GM18519 (cell line): ENCODE measurements around the gene CCDC187.
"Not testable (repeated sequence)": the region's sequence is repeated elsewhere in the genome, so short reads cannot be mapped to it uniquely, and the experiment has no call there.

Experiments used
- ATAC-seq: cut with Tn5 transposase; IDR thresholded peaks from one replicate; pipeline ENCODE4 v1.9.1; 2021; ENCODE audit warnings: mild to moderate bottlenecking, moderate library complexity; ENCODE audit not compliant: unreplicated experiment, low FRiP score

The CCDC187 gene

DNA sequence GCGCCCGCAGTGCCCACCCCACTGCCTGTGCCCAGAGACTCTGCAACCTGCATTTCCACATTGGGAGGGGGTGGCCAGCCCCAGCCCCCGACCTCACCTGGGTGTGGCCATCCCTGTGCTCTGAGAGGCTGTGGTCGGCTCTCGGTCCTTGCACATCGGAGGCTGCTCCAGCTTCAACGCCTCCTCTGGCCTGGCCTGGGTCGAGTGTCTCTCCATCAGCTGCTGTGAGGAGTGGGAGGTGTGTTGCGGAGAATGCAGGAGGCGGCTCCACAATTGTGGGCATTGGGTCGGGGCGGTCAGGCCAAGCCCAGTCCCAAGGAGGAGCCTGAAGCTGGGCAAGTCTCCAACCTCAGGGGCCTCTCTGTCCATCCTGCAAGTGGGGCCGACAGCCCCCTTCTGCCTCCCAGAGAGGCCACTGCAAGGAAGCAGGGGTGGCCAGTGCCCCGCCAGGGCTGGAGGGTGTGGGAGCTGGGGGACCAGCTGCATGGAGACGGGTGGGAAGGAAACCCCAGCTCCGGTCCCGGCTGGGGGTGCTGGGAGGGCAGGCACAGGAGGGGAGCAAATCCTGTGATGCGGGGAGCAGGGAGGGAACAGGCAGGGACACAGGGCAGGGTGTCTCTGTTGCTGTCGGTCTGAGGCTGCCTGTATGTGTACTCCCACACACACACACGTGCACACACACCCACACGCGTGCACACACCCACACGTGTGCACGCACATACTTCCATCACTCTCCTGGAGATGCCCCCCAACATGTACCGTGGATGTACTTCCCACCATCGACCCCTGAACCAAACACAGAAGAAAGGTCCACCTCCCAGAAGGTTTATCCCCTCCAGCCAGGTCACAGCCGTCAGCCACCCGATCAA, 28.9 kb downstream of the CCDC187 start:
- ATAC-seq, result no peak

DNA sequence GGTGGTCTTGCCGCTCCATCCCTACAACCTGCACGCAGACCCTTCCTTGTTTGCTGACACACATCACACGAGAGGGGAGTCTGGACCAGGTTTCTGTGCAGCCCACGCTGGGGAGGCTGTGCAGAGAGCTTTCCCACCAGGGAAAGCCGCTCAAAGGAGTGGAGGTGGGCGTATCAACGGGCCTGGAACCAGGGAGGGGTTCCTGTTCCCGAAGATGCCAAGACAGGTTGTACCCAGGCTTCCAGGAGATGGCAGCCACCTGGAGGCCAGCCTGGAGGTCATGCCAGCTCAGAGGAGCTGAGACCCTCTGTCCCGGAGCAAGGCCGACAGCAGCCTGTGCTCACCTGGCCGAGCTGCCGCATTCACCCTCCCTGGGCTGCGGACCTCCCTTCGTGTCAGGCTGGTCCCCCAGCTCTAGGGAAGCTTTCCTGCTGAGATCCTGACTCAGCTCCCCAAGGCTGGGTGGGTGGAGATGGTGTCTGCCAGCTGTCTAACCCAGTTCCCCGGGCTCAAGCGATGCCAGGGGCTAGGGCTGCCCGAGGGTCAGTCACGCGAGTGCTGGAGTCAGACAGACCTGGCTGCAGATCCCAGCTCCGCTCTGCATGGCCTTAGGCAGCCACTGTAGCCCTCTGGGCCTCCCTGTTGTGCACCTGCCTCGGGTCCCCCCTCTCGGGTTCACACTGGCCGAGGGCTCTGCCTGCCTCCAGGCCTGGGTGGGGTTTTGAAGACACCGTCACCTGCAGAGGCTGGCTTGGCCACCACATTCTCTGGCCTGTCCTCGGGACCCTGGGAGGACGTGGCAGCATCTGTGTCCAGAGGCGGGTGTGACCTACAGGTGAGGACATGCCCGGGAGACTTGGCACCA, 29.7 kb downstream of the CCDC187 start:
- no peak for ATAC-seq

DNA sequence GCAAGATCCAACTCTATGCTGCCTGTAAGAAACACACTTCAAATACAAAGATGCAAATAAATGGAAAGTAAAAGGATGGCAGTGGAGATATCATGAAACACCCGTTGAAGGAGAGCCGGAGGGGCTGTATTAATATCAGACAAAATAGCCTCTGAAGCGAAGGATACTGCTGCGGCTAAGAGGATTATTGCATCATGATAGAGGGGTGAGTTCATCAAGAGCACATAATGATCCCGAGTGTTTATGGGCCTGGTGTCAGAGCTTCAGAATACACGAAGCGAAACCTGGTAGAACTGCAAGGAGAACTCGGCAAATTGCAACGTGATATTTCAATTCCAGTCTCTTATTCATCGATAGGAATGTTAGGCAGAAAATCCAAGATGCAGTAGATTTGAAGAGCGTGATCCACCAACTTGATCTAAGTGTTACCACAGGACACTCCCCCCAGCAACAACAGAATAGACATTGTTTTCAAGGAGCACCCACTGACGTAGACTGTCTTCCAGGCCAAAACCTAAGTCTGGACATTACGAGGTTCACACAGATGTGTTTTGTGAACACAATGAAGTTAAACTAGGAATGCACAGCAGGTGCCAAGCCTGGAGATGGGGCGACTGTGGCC, 30.5 kb downstream of the CCDC187 start:
- no peak for ATAC-seq

DNA sequence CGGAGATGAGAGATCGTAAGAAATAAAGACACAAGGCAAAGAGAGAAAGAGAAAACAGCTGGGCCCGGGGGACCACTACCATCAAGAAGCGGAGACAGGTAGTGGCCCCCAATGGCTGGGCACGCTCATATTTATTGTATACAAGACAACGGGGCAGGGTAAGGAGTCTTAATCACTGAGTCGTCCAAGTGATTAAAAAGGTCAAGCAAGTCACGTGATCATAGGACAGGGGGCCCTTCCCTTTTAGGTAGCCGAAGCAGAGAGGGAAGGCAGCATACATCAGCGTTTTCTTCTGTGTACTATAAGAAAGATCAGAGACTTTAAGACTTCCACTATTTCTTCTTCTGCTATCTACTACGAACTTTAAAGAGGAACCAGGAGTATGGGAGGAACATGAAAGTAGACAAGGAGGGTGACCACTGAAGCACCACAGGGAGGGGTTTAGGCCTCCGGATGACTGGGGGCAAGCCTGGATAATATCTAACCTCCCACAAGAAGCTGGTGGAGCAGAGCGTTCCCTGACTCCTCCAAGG, 33.7 kb downstream of the CCDC187 start:
- ATAC-seq, result no peak

DNA sequence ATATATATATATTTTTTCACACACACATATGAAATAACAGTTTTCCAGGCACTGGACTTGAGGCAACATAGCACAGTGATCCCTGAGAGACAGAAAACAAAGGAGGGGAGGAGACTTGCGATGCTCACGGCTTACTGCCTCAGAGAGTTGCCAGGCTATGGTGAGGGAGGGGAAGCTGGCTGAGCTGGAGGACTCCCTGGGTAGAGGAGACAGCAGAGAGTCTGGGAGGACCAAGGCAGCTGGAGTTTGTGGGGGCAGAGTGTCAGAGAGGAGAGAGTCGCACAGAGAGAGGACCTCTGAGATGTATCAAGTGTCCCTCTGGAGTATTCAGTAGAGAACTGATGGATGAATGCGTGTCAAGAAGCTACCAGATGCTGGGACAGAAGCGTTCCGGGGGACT, 35.2 kb downstream of the CCDC187 start:
- no peak for ATAC-seq

DNA sequence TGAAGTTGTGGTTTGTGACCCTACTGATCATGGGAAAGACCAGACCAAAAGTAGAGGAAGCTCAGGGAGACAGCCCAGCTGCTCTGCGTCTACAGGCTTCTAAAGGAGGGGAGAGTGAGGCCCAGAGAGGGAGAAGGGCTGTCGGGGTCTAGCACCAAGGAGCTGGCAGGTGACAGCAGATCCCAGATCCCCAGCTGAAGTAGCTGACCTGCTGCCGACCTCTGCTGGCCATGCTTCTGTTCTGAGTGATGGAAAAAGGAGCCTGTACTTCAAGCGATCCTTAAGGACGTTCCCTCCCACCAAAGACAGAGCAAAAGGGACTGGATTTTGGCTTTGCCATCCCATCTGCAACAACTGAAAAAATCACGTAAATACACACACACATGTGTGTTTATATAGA, 35.6 kb downstream of the CCDC187 start:
- no peak for ATAC-seq

DNA sequence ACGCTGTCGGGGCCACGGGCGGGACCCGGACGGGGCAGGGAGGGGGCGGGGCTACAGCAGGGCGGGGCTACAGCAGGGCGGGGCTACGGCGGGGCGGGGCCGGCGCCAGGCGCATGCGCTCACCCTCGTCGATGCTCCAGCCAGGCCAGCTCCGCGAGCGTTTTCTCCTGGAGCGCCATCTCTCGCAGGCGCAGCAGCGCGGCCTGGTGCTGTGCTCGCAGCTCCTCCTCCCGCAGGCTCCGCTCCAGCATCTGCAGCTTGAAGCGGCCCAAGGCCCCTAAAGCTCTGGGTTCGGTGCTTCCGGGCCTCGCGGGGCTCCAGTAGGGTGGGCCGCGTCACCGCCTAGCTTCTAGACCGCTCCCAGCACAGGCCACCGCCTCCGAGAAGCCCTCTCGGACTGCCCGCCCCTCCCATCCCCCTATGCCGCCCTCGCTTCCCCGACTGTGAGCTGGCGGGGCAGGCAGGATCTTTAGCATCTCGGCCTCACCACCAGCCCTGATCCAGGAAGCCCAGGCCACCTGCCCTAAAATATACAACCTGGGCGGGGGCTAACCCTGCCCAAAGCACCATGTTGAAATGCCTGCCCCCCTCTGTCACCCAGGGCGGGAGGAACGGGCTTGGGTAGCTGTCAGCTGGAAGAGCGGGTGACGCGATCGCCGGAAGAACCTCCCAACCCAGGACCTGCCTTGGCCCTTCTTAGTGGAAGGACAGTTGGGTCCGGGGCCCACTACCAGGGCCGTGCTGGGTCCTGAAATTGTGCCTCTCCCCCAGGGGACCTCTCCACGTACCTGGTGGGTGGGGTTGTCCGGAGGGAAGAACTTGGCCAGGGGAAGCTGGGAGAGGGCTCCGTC, 36.4 kb downstream of the CCDC187 start:
- no peak for ATAC-seq

DNA sequence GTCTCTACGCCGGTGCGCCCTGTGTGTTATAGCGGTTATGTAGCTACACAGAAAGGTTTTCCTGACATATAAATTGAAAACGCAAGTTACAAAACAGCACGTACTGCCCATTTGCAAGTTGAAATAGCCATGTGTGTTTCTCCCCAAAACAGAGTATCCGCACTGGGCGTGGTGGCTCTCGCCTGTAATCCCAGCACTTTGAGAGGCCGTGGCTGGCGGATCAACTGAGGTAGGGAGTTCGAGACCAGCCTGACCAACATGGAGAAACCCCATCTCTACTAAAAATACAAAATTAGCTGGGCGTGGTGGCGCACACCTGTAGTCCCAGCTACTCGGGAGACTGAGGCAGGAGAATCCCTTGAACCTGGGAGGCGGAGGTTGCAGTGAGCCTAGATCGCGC, 37.3 kb downstream of the CCDC187 start:
- not testable (repeated sequence) for ATAC-seq

DNA sequence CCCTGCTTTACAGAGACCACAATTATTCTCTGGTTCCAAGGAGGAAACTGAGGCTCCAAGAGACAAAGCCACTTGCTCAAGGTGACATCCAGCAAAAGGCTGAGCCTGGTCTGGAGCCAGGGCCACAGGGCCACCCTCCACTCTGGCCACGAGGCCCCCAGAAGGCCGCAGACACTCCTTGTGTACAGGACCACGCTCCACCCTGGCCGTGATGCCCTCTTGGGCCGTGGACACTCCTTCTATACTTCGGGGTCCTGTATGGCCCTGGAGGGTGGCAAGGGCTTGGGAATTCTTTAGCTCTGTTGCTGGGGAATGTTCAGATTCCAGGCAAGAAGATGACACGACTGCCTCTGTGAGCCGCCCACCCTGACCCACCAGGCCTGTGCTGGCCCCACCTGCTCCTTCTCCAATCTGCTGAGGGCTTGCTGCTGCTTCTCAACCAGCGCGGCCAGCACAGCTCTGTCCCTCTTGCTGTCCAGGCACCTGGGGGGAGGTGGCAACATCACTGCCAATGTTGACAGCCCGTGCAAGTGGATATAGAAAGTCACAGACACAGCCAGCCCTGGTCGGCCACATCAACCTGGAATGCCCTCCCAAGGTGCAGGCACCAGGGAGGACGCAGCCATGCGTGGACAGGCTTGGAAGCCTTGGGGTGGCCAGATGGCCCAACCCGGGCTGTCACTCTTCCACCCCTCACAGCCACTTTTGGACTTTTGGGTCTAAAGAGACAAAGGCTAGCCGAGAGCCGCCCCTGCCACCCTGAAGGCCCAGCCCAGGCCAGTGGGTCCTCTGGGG, 38.1 kb downstream of the CCDC187 start:
- ATAC-seq, result no peak

DNA sequence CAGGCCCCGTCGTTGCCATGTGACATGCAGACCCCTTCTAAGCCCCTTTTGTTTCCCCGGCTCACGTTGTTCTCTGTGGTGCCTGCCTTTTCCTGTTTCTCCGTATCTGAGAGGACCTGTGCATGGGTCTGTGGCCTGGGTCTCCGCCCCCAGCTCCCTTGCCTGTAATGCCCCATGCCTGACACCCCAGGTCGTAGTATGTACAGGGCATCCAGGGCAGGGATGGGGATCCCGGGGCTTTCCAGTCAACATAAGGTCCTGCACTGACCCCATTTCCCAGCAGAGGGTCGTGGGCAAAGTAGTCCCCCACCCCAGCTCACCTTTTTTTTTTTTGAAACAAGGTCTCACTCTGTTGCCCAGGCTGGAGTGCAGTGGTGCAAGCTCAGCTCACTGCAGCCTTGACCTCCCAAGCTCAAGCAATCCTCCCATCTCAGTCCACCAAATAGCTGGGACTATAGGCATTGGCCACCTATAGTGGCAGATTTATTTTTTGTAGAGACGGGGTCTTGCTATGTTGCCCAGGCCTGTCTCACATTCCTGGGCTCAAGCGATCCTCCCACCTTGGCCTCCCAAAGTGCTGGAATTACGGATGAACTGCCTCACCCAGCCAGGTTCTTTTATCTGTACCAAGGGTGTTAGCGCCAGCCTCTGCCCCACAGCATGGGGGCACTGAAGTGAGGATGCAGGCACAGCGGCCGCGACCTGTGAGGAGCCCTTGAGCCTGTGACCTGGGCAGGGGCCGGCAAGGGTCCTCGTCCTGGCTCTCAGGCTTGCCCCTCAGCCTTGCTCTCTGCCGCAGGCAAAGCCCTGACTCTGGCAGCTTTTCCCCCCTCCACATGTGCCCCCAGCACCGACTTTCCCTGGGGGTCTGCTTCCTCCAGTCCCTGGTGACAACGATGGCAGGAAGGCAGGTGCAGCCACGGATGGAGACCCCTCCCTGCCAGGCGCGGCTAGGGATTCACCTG, 39.2 kb downstream of the CCDC187 start:
- no peak for ATAC-seq

DNA sequence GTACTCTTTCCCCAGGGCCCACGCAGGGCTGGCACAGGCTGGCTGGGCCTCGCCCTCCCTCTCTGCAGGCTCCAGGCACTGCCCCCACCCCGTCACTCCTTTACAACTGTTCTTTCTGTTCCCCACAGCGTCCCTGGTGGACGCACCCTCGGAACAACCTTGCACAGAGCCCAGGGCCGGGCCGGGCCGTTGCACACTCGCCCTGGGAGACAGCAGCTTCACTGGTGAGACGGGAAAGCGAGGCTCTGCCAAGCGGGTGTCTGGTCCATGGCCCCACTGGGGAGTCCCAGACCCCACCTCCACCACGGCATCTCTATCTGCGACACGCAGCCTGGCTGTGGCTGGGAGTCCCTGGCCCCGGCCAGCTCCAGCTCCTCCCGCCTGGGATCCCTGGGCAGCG, 39.9 kb downstream of the CCDC187 start:
- ATAC-seq, result no peak

DNA sequence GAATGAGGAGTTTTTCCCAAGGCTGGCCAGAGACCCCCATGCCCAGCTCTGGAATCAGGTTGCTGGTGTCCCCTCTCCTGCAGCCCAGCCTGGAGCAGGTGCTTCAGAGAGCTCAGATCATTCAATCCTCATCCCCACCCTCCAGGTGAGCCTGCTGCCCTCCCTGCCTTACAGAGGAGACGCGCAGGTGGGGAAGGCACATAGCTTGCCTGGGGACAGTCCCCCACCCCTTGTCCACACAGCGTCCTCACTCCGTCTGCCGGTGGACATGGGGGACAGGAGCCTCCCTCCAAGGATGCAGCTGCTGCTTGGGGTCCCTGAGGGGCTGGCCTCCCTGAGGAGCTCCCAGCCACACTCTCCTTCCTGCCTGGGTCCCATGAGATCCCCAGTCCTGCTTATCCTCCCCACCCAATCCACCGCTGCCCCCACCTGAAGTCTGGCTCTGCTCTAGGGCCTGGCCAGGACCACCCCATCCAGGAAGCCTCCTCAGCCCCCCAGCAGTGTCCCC, 41.2 kb downstream of the CCDC187 start:
- ATAC-seq, result no peak

DNA sequence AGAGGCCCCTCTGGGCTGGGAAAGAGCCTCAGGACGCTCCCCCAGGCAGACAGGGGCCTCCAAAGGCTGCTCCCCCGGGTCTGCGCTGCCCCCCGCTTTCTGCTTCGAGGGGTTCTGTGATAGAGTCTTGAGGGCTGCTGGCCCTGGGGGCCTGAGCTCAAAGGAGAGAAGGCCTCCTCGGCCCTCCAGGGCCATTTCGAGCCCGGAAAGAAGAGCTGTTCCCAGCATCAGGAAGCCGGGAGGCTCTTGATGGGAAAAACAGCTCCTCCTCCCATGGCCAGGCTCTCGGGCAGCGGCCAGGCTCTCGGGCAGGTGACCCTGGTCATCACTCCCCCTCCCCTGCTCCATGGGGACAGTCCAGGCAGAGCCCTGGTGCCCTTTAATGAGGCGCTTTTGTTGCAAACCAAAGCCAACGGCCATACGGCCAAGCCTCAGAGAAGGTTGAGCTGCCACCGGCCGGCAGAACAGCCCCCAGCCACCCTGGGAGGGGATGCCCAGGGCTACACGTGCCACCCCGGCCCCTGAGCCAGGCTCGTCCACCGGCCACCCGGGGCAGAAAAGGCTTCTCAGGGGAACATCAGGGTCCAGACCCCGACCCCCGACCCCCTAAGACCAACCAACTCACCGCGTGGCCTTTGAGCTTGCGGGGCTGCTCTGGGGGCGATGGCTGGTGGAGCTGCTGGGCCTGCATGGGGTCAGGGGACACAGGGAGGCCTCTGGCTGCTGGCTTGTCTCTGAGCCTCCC, 42.0 kb downstream of the CCDC187 start:
- ATAC-seq, result no peak

DNA sequence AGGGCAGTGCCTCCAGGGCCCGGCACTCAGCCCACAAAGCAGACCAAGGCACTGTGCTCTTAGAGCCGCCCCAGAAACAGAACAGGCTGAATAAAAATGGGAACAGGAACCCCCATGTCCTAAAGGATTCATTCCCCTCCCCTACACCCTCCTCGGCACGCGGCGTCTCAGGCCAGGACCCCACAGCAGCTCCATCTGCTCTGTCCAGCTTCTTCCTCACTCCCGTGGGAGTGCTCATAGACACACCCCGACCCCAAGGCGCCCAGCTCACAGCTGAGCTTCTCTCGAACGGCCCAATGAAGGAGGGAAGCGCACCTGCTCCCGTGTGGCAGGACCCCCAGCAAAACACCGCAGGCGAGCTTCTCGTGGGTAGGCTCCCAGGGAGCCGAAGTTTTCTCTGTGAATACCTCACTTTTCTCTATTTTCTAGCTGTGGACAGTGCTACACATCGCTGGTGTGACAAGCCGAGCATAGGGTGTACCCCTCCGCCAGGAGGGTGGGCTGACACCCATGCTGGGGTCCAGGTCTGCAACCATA, 42.9 kb downstream of the CCDC187 start:
- no peak for ATAC-seq

DNA sequence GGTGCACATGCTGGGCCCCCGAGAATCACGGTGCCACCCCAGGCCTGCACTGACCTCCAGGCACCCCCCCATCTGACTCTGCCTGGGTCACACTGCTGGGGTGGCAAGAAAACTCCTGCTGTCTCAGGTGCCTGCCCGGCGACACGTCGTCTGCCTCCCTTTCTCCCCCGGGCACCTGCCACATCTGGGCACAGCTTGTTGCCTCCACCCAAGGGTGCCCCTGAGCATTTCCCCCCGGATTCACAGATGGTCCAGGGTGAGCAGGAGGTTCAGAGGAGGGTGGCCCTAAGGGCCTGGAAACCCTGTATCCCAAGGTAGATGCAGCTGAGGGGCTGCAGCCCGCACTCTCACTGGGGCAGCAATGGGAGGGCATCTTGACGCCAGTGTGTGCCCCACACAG, 43.4 kb downstream of the CCDC187 start:
- no peak for ATAC-seq

DNA sequence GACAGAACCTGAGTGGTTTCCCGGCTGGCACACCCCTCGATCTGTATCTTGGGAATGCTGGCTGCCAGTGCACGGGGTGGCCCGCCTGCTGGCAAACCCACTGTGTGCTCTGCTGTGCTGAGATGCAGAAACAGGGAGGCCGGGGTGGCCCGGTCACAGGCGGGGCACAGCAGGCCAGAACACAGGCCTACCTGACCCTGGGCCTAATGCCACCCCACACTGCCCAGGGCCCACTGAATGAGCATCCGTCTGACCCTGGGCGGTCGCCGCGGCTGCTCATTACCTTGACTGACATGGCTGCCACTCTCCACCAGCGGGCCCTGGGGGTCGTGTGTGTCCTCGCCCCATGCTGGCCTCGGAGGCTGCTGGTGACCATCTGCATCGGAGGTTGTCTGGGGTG, 44.1 kb downstream of the CCDC187 start:
- no peak for ATAC-seq

DNA sequence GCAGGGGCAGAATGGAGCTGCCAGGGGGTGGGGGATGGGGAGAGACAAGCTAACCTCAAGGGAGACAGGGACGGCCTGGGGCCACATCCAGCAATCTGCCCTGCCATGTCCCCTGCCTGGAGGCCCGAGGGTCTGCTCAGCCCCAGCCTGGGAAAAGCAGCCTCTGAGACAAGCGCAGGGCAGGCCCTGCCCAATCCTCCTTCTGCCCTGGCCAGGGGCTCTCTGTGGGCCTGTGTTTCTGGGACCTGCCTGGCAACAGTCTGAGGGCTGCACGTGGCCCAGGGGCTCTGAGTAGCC, 44.4 kb downstream of the CCDC187 start:
- ATAC-seq, result no peak
